Activated CD8-positive, alpha-beta T cell treated with anti-CD3 and anti-CD28 coated beads for 36 hours (primary cell): Measurements from ENCODE around the gene THRAP3. TPM values are rescaled to one million over a fixed set of nuclear protein-coding genes. Genes with fewer than 3 reads are reported as not detected.

Experiments
- ATAC-seq: fragments of 200-7000 bp; cut with Tn5 transposase; one replicate; pipeline ENCODE4 v1.10.0; 2021; ENCODE audit warnings: mild to moderate bottlenecking, moderate library complexity
- CTCF ChIA-PET: fragments of 350-600 bp; sonication (Branson Sonifier 250); formaldehyde crosslinking; loops from one replicate; lab custom pipeline; 2021; ENCODE audit warnings: antibody characterized with exemption; lab: Charles Lee
- POLR2A ChIA-PET: fragments of 350-600 bp; sonication (Branson Sonifier 250); formaldehyde crosslinking; loops from one replicate; lab custom pipeline; 2021; ENCODE audit warnings: antibody characterized with exemption; lab: Charles Lee
- DNase-seq: peaks from one replicate; pipeline ENCODE4 v3.0.0-alpha.2; 2020
- H3K27ac Mint-ChIP-seq: one replicate; pipeline ENCODE4 v1.8.0; 2021; ENCODE audit warnings: mild to moderate bottlenecking, mixed read lengths
- H3K27me3 Mint-ChIP-seq: one replicate; pipeline ENCODE4 v1.8.0; 2021; ENCODE audit warnings: mixed read lengths
- H3K36me3 Mint-ChIP-seq: one replicate; pipeline ENCODE4 v1.8.0; 2021; ENCODE audit warnings: low read depth, mixed read lengths
- H3K4me1 Mint-ChIP-seq: one replicate; pipeline ENCODE4 v1.8.0; 2021; ENCODE audit warnings: low read depth, mixed read lengths
- H3K4me3 Mint-ChIP-seq: one replicate; pipeline ENCODE4 v1.8.0; 2021; ENCODE audit warnings: mild to moderate bottlenecking, moderate library complexity, mixed read lengths
- H3K9me3 Mint-ChIP-seq: one replicate; pipeline ENCODE4 v1.8.0; 2021; ENCODE audit warnings: mixed read lengths
- CTCF ChIP-seq: fragments of 200-600 bp; IDR thresholded peaks from one replicate; pipeline ENCODE4 v1.8.0; 2022; ENCODE audit warnings: antibody characterized with exemption, mild to moderate bottlenecking
- intact Hi-C: fragments of 100-400 bp; cut with micrococcal nuclease; formaldehyde crosslinking; loops from one replicate; pipeline ENCODE4 v1.10.0; 2022
- total RNA-seq, 2 experiments: library from RNA; stranded (reverse); gene quantifications; one replicate each; pipeline ENCODE4 v1.2.3, GENCODE V29; 2021

Gene THRAP3
- total RNA-seq, 2 experiments from 2014 or later = 119 to 121 TPM

GRCh38 chr1:36307601-36308330, 83.5 kb downstream of the THRAP3 start:
- Mint-ChIP-seq H3K27ac (peak overlapping the region; percentile 53), H3K36me3 (peaks cover 26% of the 10 kb centered on the region), H3K4me1 (peaks cover 30% of the 10 kb centered on the region), H3K27me3 (no peaks in the 10 kb centered on the region), H3K4me3 (peak overlapping the region; percentile 93), H3K9me3 (no peaks in the 10 kb centered on the region)
- CTCF ChIA-PET = interaction anchor here (1.4 to 2.0 kb wide), 3 partner anchors 35 to 112 kb away, joined by 4 to 5 read pairs (median 5); no protein-coding TSS in a partner anchor
- intact Hi-C loops = no loop called here
- POLR2A ChIA-PET = interaction anchor here (1.0 to 10.3 kb wide), 6 partner anchors 9 to 156 kb away, joined by 3 to 89 read pairs (median 4); partner anchors contain the start of gene EVA1B
- ATAC-seq = no peak
- DNase-seq = no peak
- TF ChIP-seq CTCF = no peak

GRCh38 chr1:36309397-36309796, 85.2 kb downstream of the THRAP3 start:
- CTCF ChIA-PET = interaction anchor here (0.7 to 1.9 kb wide), 5 partner anchors 9 to 160 kb away, joined by 3 to 7 read pairs (median 3); partner anchors contain the start of gene TRAPPC3
- POLR2A ChIA-PET = interaction anchor here (1.0 to 10.3 kb wide), 3 partner anchors 12 to 149 kb away, joined by 3 to 89 read pairs (median 5); partner anchors contain the start of genes EVA1B and STK40
- H3K27ac Mint-ChIP-seq = no peak overlapping the region
- TF ChIP-seq CTCF = no peak
- ATAC-seq = no peak
- no peak for DNase-seq
- H3K4me1 Mint-ChIP-seq = peaks cover 18% of the 10 kb centered on the region
- H3K4me3 Mint-ChIP-seq = no peak overlapping the region
- H3K27me3 Mint-ChIP-seq = no peaks in the 10 kb centered on the region
- peaks cover 18% of the 10 kb centered on the region for H3K36me3 Mint-ChIP-seq
- no peaks in the 10 kb centered on the region for H3K9me3 Mint-ChIP-seq
- intact Hi-C loops = no loop called here

- Mint-ChIP-seq H3K4me1 (peaks cover 27% of the 10 kb centered on the region), H3K36me3 (peaks cover 8% of the 10 kb centered on the region), H3K4me3 (peak overlapping the region; percentile 60), H3K9me3 (no peaks in the 10 kb centered on the region), H3K27ac (no peak overlapping the region), H3K27me3 (no peaks in the 10 kb centered on the region)
- CTCF ChIA-PET = interaction anchor here (1.2 to 2.5 kb wide), 2 partner anchors 23 to 48 kb away, joined by 4 to 7 read pairs; no protein-coding TSS in a partner anchor
- intact Hi-C loops = no loop called here
- POLR2A ChIA-PET = interaction anchor here (1.0 to 7.9 kb wide), 2 partner anchors 13 to 86 kb away, joined by 3 to 89 read pairs; partner anchors contain the start of gene SH3D21
- no peak for TF ChIP-seq CTCF
- DNase-seq (no peak), ATAC-seq (no peak)
These were observed 96.1 kb downstream of the THRAP3 start for GRCh38 chr1:36320291-36320761.

- H3K4me3 Mint-ChIP-seq = peak overlapping the region; percentile 60
- H3K27me3 Mint-ChIP-seq = peaks cover 2% of the 10 kb centered on the region
- intact Hi-C loops = no loop called here
- DNase-seq (no peak), ATAC-seq (no peak)
- peaks cover 27% of the 10 kb centered on the region for H3K4me1 Mint-ChIP-seq
- H3K27ac Mint-ChIP-seq = no peak overlapping the region
- no peaks in the 10 kb centered on the region for H3K9me3 Mint-ChIP-seq
- peaks cover 8% of the 10 kb centered on the region for H3K36me3 Mint-ChIP-seq
- no peak for TF ChIP-seq CTCF
- ChIA-PET POLR2A (interaction anchor here (1.0 to 7.9 kb wide), 2 partner anchors 14 to 86 kb away, joined by 3 to 89 read pairs; partner anchors contain the start of gene SH3D21), CTCF (interaction anchor here (1.2 to 1.4 kb wide), 3 partner anchors 21 to 186 kb away, joined by 4 read pairs; no protein-coding TSS in a partner anchor)
These were observed 96.5 kb downstream of the THRAP3 start for GRCh38 chr1:36320767-36321118.
